ENCODE results near the gene TRIM72. TPM values are rescaled to one million over a fixed set of nuclear protein-coding genes. Genes with fewer than 3 reads are reported as not detected.
A peak's percentile ranks its signal among the peaks of the same experiment; 100 is the strongest.

Gene TRIM72, protein sequence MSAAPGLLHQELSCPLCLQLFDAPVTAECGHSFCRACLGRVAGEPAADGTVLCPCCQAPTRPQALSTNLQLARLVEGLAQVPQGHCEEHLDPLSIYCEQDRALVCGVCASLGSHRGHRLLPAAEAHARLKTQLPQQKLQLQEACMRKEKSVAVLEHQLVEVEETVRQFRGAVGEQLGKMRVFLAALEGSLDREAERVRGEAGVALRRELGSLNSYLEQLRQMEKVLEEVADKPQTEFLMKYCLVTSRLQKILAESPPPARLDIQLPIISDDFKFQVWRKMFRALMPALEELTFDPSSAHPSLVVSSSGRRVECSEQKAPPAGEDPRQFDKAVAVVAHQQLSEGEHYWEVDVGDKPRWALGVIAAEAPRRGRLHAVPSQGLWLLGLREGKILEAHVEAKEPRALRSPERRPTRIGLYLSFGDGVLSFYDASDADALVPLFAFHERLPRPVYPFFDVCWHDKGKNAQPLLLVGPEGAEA
- total RNA-seq (2014; rRNA removed) (not detected in 2 replicates), Bru-seq, nascent RNA (percentile 8 among the genes with signal in this experiment), BruChase-seq, experiment 1, labeled RNA remaining after a 6-hour chase (percentile 20 among the genes with signal in this experiment), BruChase-seq, experiment 2, labeled RNA remaining after a 2-hour chase (percentile 19 among the genes with signal in this experiment)
- long read RNA-seq = 0 reads

DNA sequence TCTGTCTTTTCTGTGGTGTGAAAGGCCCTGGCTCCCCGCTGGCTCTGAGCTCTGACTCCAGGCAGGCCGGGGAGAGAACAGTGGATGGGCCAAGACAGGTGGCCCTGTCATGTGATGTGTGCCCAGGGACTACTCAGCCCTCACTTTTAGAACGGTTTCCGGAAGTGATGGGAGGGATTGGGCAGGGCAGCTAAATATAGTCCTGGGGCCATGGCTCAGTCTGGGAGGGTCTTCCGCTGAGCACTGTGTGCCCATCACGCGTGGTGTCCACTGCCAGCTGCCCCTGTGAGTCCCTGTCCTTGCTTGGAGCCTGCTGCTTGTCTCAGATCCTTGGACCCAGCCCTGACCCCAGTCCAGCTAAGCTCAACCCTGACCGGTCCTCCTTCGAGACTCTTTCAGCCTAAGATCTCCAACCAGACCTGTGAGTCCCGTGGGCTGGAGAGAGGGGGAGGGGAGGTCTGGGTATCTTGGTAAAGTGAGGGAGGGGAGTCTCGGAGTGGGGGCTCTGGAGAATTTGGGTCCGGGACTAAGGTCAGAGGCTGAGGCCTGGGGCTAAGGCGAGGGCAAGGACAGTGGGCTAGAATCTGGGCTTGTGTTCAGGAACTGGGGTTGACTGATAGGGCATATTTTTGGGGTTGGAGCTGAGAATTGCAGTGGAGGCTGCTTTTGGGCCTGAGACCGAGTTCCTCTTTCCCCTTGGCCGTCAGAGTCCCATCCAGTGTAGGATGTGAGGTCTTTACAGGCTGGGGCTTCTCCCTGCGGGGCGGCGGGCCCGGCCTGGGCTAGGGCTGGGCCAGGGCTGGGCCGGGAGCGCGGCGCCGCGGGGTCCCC is at the start of gene TRIM72:
TRIM72 (plus strand) TSS at position 243 of the 831 bp plus-strand sequence. CDS start 620 bp downstream, outside the sequence.
- no peak for ATAC-seq
- POLR2A ChIA-PET (ENCODE audit: unreplicated experiment) = no interaction called here
- BruUV-seq (replicated peaks) = no TSS peak
- Histone ChIP-seq H3K4me2 (ENCODE audit: low read length) (no peak within 1 kb of the TSS; the same call in 1 of the 2 replicates), H3K79me2 (ENCODE audit: low read length) (no peaks in the 10 kb centered on the region), H2AFZ (ENCODE audit: low read length) (no peak within 1 kb of the TSS), H4K20me1 (ENCODE audit: low read length) (no peaks in the 10 kb centered on the region), H3K4me3 (ENCODE audit: low read length) (no peak within 1 kb of the TSS), H3K9me3 (ENCODE audit: low read length) (no peaks in the 10 kb centered on the region), H3F3A (ENCODE audit: low read length, unreplicated experiment) (no peaks in the 10 kb centered on the region), H3K4me1 (ENCODE audit: insufficient read depth, low read length) (0 out of 2 replicates have a peak, but pooled peaks cover 7% of the 10 kb centered on the region), H3K9ac (ENCODE audit: low read length) (no peak within 1 kb of the TSS), H3K9me2 (replicated peaks; ENCODE audit: low read length) (no peaks in the 10 kb centered on the region), H3K27ac (ENCODE audit: low read length) (no peak within 1 kb of the TSS), H3K27me3 (ENCODE audit: low read length) (peaks cover 10% of the 10 kb centered on the region), H3K36me3 (ENCODE audit: low read depth, low read length) (no peaks in the 10 kb centered on the region)
- intact Hi-C loops (cut with micrococcal nuclease) = no loop called here
- CTCF ChIA-PET = no interaction called here
- TF ChIP-seq, protein P1, sequence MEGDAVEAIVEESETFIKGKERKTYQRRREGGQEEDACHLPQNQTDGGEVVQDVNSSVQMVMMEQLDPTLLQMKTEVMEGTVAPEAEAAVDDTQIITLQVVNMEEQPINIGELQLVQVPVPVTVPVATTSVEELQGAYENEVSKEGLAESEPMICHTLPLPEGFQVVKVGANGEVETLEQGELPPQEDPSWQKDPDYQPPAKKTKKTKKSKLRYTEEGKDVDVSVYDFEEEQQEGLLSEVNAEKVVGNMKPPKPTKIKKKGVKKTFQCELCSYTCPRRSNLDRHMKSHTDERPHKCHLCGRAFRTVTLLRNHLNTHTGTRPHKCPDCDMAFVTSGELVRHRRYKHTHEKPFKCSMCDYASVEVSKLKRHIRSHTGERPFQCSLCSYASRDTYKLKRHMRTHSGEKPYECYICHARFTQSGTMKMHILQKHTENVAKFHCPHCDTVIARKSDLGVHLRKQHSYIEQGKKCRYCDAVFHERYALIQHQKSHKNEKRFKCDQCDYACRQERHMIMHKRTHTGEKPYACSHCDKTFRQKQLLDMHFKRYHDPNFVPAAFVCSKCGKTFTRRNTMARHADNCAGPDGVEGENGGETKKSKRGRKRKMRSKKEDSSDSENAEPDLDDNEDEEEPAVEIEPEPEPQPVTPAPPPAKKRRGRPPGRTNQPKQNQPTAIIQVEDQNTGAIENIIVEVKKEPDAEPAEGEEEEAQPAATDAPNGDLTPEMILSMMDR (conservative IDR thresholded peaks at IDR 0.05; ENCODE audit: low read depth, low read length) = no peak
- no peak for TF ChIP-seq EZH2phosphoT487 (IDR thresholded peaks at IDR 0.05; ENCODE audit: borderline replicate concordance, low read length)
- no peak for TF ChIP-seq EZH2 (IDR thresholded peaks at IDR 0.05; ENCODE audit: low read length, unreplicated experiment)
- no peak for DNase-seq

DNA sequence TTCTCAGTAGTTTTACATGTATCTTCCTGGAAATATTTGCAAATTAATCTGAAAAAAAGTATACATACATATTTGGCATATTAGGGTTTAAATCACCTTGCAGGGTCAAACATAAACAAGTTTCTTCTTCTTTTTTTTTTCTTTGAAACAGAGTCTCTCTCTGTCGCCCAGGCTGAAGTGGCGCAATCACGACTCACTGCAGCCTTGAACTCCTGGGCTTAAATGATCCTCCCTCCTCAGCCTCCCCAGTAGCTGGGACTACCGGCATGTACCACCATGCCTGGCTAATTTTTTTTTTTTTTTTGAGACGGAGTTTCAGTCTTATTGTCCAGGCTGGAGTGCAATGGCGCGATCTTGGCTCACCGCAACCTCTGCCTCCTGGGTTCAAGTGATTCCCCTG is 46.6 kb upstream of the TRIM72 start:
- no peaks in the 10 kb centered on the region for H3K9me2 ChIP-seq (replicated peaks; ENCODE audit: low read length)

More for the DNA sequence above, 46.6 kb upstream of the TRIM72 start:
- Histone ChIP-seq H3K4me1 (ENCODE audit: insufficient read depth, low read length) (no peaks in the 10 kb centered on the region; the same call in 1 of the 2 replicates), H3K27me3 (ENCODE audit: low read length) (no peaks in the 10 kb centered on the region), H3K4me2 (ENCODE audit: low read length) (no peak overlapping the region), H3K4me3 (ENCODE audit: low read length) (no peak overlapping the region), H3K27ac (ENCODE audit: low read length) (no peak overlapping the region), H3K79me2 (ENCODE audit: low read length) (no peaks in the 10 kb centered on the region), H2AFZ (ENCODE audit: low read length) (no peak overlapping the region), H4K20me1 (ENCODE audit: low read length) (no peaks in the 10 kb centered on the region), H3K9me3 (ENCODE audit: low read length) (no peaks in the 10 kb centered on the region), H3F3A (ENCODE audit: low read length, unreplicated experiment) (no peaks in the 10 kb centered on the region), H3K9ac (ENCODE audit: low read length) (no peak overlapping the region), H3K36me3 (ENCODE audit: low read depth, low read length) (no peaks in the 10 kb centered on the region)
- no TSS peak for BruUV-seq (replicated peaks)
- ChIA-PET CTCF (no interaction called here), POLR2A (ENCODE audit: unreplicated experiment) (no interaction called here)
- no peak for DNase-seq
- no peak for ATAC-seq
- intact Hi-C loops (cut with micrococcal nuclease) = no loop called here
- TF ChIP-seq, protein P1 (conservative IDR thresholded peaks at IDR 0.05; ENCODE audit: low read depth, low read length) = no peak
- TF ChIP-seq EZH2 (IDR thresholded peaks at IDR 0.05; ENCODE audit: low read length, unreplicated experiment) = no peak
- no peak for TF ChIP-seq EZH2phosphoT487 (IDR thresholded peaks at IDR 0.05; ENCODE audit: borderline replicate concordance, low read length)

Data from PC-3 (cell line).